K562 (cell line): Measurements from ENCODE around the gene ESR2. TPM values are rescaled to one million over a fixed set of nuclear protein-coding genes. Genes with fewer than 3 reads are reported as not detected.

Experiments
- ATAC-seq: fragments of 200-7000 bp; cut with Tn5 transposase; 3 replicates; pipeline ENCODE4 v1.9.1; 2020; ENCODE audit warnings: moderate library complexity
- BruUV-seq: library from RNA; stranded (reverse); fragments of 400-500 nt; replicated peaks from 2 replicates; lab custom pipeline; 2021; lab: Mats Ljungman, UMichigan
- CTCF ChIA-PET: fragments of 300-600 bp; formaldehyde crosslinking; extraction: SDS; loops from one replicate; lab custom pipeline; 2021; ENCODE audit warnings: low intra/inter-chr PET ratio; lab: Yijun Ruan, JAX
- POLR2A ChIA-PET: fragments of 300-600, 350-650 bp; sonication (Branson Sonifier 250); formaldehyde crosslinking; extraction: SDS; loops from one replicate; lab custom pipeline; 2021; ENCODE audit warnings: antibody characterized with exemption, inconsistent platforms; lab: Yijun Ruan, JAX
- DNase-seq, 4 experiments: peaks; one replicate each; pipeline versions ENCODE4 v3.0.0 to v3.0.0-alpha.2; 2011 to 2018; ENCODE audit warnings: low spot score in 3 of 4, mixed read lengths in 3 of 4; ENCODE audit errors: extremely low read depth in 1 of 4
- FAIRE-seq: peaks from 2 replicates; lab custom pipeline; 2011; peaks lifted over from hg19 to GRCh38; lab: Jason Lieb, UNC
- H2AFZ ChIP-seq: 2 replicates; pipeline ENCODE4 v1.6.0; 2011; ENCODE audit warnings: low read depth, low read length, control low read depth, inconsistent platforms
- H3K27ac ChIP-seq: fragments of 200-600 bp; 3 replicates; pipeline ENCODE4 v1.8.0; 2011; ENCODE audit warnings: low read depth, mild to moderate bottlenecking, control low read depth, inconsistent platforms, low read length, moderate library complexity, mixed read lengths; ENCODE audit errors: extremely low read depth
- H3K27me3 ChIP-seq, 2 experiments: fragments of 300-600 bp in 1 of 2; 2 replicates in 1 of 2; 3 replicates in 1 of 2; pipeline versions ENCODE4 v1.6.0 to v1.8.0; 2011; ENCODE audit warnings: inconsistent platforms in 2 of 2, low read length in 2 of 2, mild to moderate bottlenecking in 1 of 2, mixed read lengths in 1 of 2, moderate library complexity in 1 of 2; ENCODE audit not compliant: control insufficient read depth in 2 of 2, insufficient read depth in 2 of 2
- H3K36me3 ChIP-seq: fragments of 300-600 bp; 3 replicates; pipeline ENCODE4 v1.8.0; 2011; ENCODE audit warnings: mild to moderate bottlenecking, low read length, inconsistent platforms; ENCODE audit not compliant: control insufficient read depth, insufficient read depth
- H3K4me1 ChIP-seq, 2 experiments: fragments of 200-600 bp in 1 of 2; replicated peaks in 1 of 2; 2 replicates in 1 of 2; 3 replicates in 1 of 2; pipeline versions ENCODE4 v1.5.1 to v1.8.0; 2011; ENCODE audit warnings: inconsistent platforms in 2 of 2, low read length in 2 of 2, mild to moderate bottlenecking in 1 of 2, mixed read lengths in 1 of 2, moderate library complexity in 1 of 2; ENCODE audit not compliant: control insufficient read depth in 2 of 2, insufficient read depth in 2 of 2
- H3K4me2 ChIP-seq: 2 replicates; pipeline ENCODE4 v1.6.1; 2011; ENCODE audit warnings: low read length, control low read depth, inconsistent platforms, mixed read lengths; ENCODE audit not compliant: insufficient read depth
- H3K4me3 ChIP-seq: fragments of 200-600 bp; sonication (generic), shearing (Covaris generic); 2 replicates; pipeline ENCODE4 v1.5.1; 2016; ENCODE audit warnings: control low read depth, inconsistent platforms
- H3K79me2 ChIP-seq: fragments of 200-600 bp; 3 replicates; pipeline ENCODE4 v1.8.0; 2011; ENCODE audit warnings: low read length, inconsistent platforms; ENCODE audit not compliant: control insufficient read depth, insufficient read depth
- H3K9ac ChIP-seq, 2 experiments: 2 replicates each; pipeline versions ENCODE4 v1.6.0 to v1.6.1; 2011; ENCODE audit warnings: low read depth in 2 of 2, low read length in 2 of 2, control low read depth in 1 of 2, inconsistent platforms in 1 of 2, mild to moderate bottlenecking in 1 of 2, mixed read lengths in 1 of 2; ENCODE audit not compliant: insufficient read depth in 1 of 2
- H3K9me1 ChIP-seq: one replicate; pipeline ENCODE4 v1.6.0; 2011; ENCODE audit warnings: inconsistent platforms, mild to moderate bottlenecking, low read length, moderate library complexity; ENCODE audit not compliant: control insufficient read depth, insufficient read depth
- H3K9me3 ChIP-seq: replicated peaks from 2 replicates; pipeline ENCODE4 v1.5.1; 2011; ENCODE audit warnings: low read depth, low read length, inconsistent platforms; ENCODE audit not compliant: control insufficient read depth, insufficient read depth
- H4K20me1 ChIP-seq: replicated peaks from 2 replicates; pipeline ENCODE4 v1.6.1; 2011; ENCODE audit warnings: low read length, inconsistent platforms, mixed read lengths; ENCODE audit not compliant: control insufficient read depth, insufficient read depth
- CHAMP1 ChIP-seq: fragments of 450-650 bp; IDR thresholded peaks from 2 replicates; pipeline ENCODE4 v1.6.1; 2016; ENCODE audit warnings: mild to moderate bottlenecking
- RAD21 ChIP-seq, 2 experiments: fragments of 250-450 bp in 1 of 2; fragments of 450-650 bp in 1 of 2; sonication (Bioruptor Pico) in 1 of 2; formaldehyde crosslinking in 1 of 2; IDR thresholded peaks in 1 of 2; conservative IDR thresholded peaks in 1 of 2; 2 replicates each; pipeline versions ENCODE4 v1.4.0 to v1.8.0; 2020 to 2022; ENCODE audit warnings: mild to moderate bottlenecking in 2 of 2, moderate library complexity in 1 of 2
- SMC3 ChIP-seq: conservative IDR thresholded peaks from 2 replicates; pipeline ENCODE4 v1.6.1; 2011; ENCODE audit warnings: low read depth, low read length, improper control_type of control experiment; ENCODE audit not compliant: insufficient read depth
- WGBS: fragments of 100-300 bp; shearing (Covaris generic); methylation state at CpG from one replicate; pipeline ENCODE4 v1.1.6; 2016; ENCODE audit warnings: low coverage, mixed read lengths; ENCODE audit not compliant: insufficient coverage; ENCODE audit errors: missing lambda C conversion rate; 5-methylcytosine and 5-hydroxymethylcytosine counted together
- in situ Hi-C: fragments of 300-500 bp; cut with MboI; formaldehyde crosslinking; loops from 4 replicates; pipeline ENCODE4 v1.15.0; 2018; ENCODE audit warnings: inconsistent platforms, mixed read lengths
- intact Hi-C: fragments of 100-400 bp; cut with micrococcal nuclease; formaldehyde crosslinking; loops from 2 replicates; pipeline ENCODE4 v1.14.2; 2022
- polyA plus RNA-seq, 8 experiments: library from polyadenylated mRNA; depleted of rRNA in 4 of 8; stranded (reverse) in 5 of 8; unstranded in 3 of 8; fragments of >200 nt; fragmentation: Nextera tagmentation in 2 of 8; fragmentation: Illumina TruSeq in 1 of 8; extraction: Ambion mirVana in 2 of 8; extraction: Trizol in 1 of 8; gene quantifications; 2 replicates each; pipeline versions ENCODE4 v1.2.1 to v1.2.3, GENCODE V29; 2011 to 2014; ENCODE audit warnings: inconsistent platforms in 1 of 8, missing spikeins in 1 of 8
- total RNA-seq, 7 experiments: library from RNA; depleted of rRNA in 6 of 7; stranded (reverse); fragments of >200 nt in 6 of 7; fragmentation: Illumina TruSeq in 2 of 7; extraction: Trizol in 2 of 7; gene quantifications; 2 replicates each; pipeline versions ENCODE4 v1.2.1 to v1.2.3, GENCODE V29; 2011 to 2021; ENCODE audit warnings: low replicate concordance in 1 of 7
- TF ChIP-seq, protein P1 (sequence below): fragments of 450-650 bp; IDR thresholded peaks from 2 replicates; pipeline ENCODE4 v1.7.0; 2016; ENCODE audit warnings: borderline replicate concordance
- TF ChIP-seq, protein P2 (sequence below), 2 experiments: fragments of 450-650 bp; formaldehyde crosslinking in 1 of 2; IDR thresholded peaks; 2 replicates each; pipeline versions ENCODE4 v1.4.0 to v1.6.1; 2014 to 2020; ENCODE audit warnings: mild to moderate bottlenecking in 2 of 2, borderline replicate concordance in 1 of 2, low read depth in 1 of 2
- TF ChIP-seq, protein P3 (sequence below): fragments of 250-450 bp; sonication (Bioruptor Pico); IDR thresholded peaks from 2 replicates; pipeline ENCODE4 v1.6.1; 2021; ENCODE audit warnings: mild to moderate bottlenecking

Gene ESR2
- total and polyA plus RNA-seq, 9 of the 15 experiments (the other 6 are each of a cell fraction or from before 2014, with no cell fraction given) = 0.07 to 3.8 (median 2.0) TPM

DNA sequence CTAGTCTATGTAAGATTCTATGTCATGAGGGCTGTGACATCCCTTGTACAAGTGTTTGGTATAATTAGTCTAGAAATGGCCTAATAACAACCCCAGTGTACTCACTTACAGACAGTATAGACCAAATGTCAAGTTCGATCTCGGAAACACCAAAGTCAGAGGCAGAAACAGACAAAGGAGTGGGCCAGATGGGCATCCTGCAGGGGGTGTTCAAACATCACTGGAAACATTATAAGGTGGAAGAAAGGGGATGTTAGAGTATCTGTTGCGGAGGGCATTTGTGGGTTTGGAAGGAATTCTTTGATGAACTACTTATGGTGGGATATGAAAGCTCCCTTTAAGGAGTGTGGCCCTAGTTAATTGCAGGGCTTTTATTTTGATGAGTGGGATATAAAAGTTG is 134.6 kb downstream of the ESR2 start:
- no TSS peak for BruUV-seq
- Histone ChIP-seq H4K20me1 (no peaks in the 10 kb centered on the region), H3K4me3 (no peak overlapping the region), H3K4me1 (no peaks in the 10 kb centered on the region), H2AFZ (no peak overlapping the region), H3K36me3 (no peaks in the 10 kb centered on the region), H3K79me2 (no peaks in the 10 kb centered on the region), H3K27ac (no peak overlapping the region), H3K4me2 (no peak overlapping the region), H3K27me3 (peaks cover 3 to 5% of the 10 kb centered on the region in 2 experiments; a peak in 4 of 5 replicates), H3K9ac (no peak overlapping the region), H3K9me1 (no peaks in the 10 kb centered on the region), H3K9me3 (no peaks in the 10 kb centered on the region)
- CTCF ChIA-PET = interaction anchor here (0.5 to 1.4 kb wide), 5 partner anchors 120 to 144 kb away, joined by 3 to 6 read pairs (median 3); partner anchors contain the start of gene ESR2
- FAIRE-seq (no peak), ATAC-seq (0 out of 3 replicates have a peak, but pooled peaks have one; percentile 41), DNase-seq (peak in 2 of 4 experiments; percentile 6 to 10)
- intact Hi-C loops = loop anchor here (1.0 kb wide), 1 partner anchor 136 kb away; no protein-coding TSS in a partner anchor
- WGBS = 27% methylated on average over 3 of the region's 3 CpGs
- in situ Hi-C loops = no loop called here
- POLR2A ChIA-PET = no interaction called here
- TF ChIP-seq, protein P1, sequence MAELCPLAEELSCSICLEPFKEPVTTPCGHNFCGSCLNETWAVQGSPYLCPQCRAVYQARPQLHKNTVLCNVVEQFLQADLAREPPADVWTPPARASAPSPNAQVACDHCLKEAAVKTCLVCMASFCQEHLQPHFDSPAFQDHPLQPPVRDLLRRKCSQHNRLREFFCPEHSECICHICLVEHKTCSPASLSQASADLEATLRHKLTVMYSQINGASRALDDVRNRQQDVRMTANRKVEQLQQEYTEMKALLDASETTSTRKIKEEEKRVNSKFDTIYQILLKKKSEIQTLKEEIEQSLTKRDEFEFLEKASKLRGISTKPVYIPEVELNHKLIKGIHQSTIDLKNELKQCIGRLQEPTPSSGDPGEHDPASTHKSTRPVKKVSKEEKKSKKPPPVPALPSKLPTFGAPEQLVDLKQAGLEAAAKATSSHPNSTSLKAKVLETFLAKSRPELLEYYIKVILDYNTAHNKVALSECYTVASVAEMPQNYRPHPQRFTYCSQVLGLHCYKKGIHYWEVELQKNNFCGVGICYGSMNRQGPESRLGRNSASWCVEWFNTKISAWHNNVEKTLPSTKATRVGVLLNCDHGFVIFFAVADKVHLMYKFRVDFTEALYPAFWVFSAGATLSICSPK = no peak
- no peak for TF ChIP-seq CHAMP1
- TF ChIP-seq, protein P2, sequence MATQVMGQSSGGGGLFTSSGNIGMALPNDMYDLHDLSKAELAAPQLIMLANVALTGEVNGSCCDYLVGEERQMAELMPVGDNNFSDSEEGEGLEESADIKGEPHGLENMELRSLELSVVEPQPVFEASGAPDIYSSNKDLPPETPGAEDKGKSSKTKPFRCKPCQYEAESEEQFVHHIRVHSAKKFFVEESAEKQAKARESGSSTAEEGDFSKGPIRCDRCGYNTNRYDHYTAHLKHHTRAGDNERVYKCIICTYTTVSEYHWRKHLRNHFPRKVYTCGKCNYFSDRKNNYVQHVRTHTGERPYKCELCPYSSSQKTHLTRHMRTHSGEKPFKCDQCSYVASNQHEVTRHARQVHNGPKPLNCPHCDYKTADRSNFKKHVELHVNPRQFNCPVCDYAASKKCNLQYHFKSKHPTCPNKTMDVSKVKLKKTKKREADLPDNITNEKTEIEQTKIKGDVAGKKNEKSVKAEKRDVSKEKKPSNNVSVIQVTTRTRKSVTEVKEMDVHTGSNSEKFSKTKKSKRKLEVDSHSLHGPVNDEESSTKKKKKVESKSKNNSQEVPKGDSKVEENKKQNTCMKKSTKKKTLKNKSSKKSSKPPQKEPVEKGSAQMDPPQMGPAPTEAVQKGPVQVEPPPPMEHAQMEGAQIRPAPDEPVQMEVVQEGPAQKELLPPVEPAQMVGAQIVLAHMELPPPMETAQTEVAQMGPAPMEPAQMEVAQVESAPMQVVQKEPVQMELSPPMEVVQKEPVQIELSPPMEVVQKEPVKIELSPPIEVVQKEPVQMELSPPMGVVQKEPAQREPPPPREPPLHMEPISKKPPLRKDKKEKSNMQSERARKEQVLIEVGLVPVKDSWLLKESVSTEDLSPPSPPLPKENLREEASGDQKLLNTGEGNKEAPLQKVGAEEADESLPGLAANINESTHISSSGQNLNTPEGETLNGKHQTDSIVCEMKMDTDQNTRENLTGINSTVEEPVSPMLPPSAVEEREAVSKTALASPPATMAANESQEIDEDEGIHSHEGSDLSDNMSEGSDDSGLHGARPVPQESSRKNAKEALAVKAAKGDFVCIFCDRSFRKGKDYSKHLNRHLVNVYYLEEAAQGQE (IDR thresholded peaks at IDR 0.05; ENCODE audit: borderline replicate concordance) = peak; percentile 54
- TF ChIP-seq, protein P2 (CRISPR knock-in tag; IDR thresholded peaks at IDR 0.05; ENCODE audit: low read depth) = no peak
- TF ChIP-seq, protein P3, sequence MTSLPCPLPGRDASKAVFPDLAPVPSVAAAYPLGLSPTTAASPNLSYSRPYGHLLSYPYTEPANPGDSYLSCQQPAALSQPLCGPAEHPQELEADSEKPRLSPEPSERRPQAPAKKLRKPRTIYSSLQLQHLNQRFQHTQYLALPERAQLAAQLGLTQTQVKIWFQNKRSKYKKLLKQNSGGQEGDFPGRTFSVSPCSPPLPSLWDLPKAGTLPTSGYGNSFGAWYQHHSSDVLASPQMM (CRISPR knock-in tag) = no peak
- TF ChIP-seq SMC3 = 0 out of 2 replicates have a peak, but pooled peaks have one; percentile 31
- peak; percentile 36 to 58; a peak in 2 of 4 replicates for TF ChIP-seq RAD21 (CRISPR knock-in tag; conservative IDR thresholded peaks at IDR 0.05 in 1 of 2, IDR thresholded peaks at IDR 0.05 in 1 of 2)
